ENCODE data around the gene MYO10.

The MYO10 gene

DNA sequence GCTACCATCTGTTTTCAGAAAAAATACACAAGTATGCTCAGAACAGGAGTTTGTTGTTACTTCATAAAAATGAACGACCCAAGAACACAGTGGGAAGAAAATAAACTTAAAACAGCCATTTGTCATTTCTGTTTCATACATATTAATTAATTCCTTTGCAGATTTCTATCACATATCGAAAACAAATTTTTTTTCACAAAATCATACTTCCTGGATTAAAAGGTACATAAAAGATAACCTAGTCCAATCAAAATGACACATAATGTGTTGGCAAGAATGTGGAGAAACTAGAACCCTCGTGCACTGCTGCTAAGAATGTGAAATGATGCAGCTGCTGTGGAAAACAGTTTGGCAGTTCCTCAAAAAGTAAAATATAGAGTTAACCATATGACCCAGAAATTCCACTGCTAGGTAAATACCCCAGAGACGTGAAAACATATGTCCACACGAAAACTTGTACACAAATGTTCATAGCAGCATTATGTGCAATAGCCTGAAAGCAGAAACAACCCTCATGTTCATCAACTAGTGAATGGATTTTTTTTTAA lies 46.0 kb downstream of the MYO10 start:
- ATAC-seq: 0 out of 3 replicates have a peak, but pooled peaks have one; percentile 3
- TF ChIP-seq ESRRG (CRISPR knock-in tag; IDR thresholded peaks at IDR 0.05) (no peak), ZNF565 (CRISPR knock-in tag; conservative IDR thresholded peaks at IDR 0.05; ENCODE audit: low read depth) (no peak), SNAI2 (CRISPR knock-in tag; IDR thresholded peaks at IDR 0.05) (no peak), ISL1 (CRISPR knock-in tag; IDR thresholded peaks at IDR 0.05) (no peak)
- TF ChIP-seq, protein P1, sequence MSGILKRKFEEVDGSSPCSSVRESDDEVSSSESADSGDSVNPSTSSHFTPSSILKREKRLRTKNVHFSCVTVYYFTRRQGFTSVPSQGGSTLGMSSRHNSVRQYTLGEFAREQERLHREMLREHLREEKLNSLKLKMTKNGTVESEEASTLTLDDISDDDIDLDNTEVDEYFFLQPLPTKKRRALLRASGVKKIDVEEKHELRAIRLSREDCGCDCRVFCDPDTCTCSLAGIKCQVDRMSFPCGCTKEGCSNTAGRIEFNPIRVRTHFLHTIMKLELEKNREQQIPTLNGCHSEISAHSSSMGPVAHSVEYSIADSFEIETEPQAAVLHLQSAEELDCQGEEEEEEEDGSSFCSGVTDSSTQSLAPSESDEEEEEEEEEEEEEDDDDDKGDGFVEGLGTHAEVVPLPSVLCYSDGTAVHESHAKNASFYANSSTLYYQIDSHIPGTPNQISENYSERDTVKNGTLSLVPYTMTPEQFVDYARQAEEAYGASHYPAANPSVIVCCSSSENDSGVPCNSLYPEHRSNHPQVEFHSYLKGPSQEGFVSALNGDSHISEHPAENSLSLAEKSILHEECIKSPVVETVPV (CRISPR knock-in tag; IDR thresholded peaks at IDR 0.05): no peak

DNA sequence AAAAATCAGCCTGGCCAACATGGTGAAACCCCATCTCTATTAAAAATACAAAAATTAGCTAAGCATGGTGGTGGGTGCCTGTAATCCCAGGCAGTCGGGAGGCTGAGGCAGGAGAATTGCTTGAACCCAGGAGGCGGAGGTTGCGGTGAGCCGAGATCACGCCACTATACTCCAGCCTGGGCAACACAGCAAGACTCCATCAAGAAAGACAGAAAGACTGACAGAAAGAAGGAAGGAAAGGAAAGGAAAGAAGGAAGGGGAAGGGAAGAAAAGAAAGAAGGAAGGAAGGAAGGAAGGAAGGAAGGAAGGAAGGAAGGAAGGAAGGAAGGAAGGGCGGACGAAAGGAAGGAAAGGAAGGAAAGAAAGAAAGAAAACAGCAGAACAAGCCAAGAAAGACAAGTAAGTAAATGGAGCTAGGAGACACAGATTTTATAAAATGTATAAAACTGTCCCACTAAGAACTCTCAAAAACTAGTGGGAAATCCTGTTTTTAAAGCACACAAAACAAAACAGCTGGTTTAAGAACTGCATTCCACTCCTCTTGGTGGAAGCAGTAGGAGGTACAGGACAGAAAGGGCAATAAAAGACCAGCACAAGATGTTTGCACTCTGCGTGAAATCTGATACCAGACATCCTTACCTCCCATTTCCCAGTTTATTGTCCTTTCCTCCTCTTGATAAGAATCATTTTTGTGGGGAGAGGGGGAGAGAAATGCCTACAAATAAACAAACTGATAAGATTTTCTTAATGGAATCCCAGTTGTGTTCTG lies 46.7 kb downstream of the MYO10 start:
- TF ChIP-seq TCF4 (CRISPR knock-in tag; IDR thresholded peaks at IDR 0.05; ENCODE audit: borderline replicate concordance): peak; percentile 75; the same call in 1 of the 2 replicates
- no peak for TF ChIP-seq OSR1 (CRISPR knock-in tag; IDR thresholded peaks at IDR 0.05)
- ATAC-seq: peak; percentile 54

DNA sequence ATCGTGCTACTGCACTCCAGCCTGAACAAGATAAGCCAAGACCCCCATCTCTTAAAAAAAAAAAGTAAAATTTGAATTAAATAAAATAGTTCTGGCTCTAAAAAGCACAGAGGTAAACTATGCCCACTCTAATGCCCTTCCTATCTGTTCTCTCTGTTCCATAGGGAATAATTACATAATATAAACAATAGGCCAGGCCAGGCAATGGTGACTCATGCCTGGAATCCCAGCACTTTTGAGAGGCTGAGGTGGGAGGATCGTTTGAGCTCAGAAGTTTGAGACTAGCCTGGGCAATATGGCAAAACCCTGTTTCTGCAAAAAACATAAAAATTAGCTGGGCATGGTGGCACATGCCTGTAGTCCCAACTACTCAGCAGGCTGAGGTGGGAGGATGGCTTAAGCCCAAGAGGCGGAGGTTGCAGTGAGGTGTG lies 47.4 kb downstream of the MYO10 start:
- TF ChIP-seq CSDC2 (CRISPR knock-in tag; IDR thresholded peaks at IDR 0.05) (no peak), ESRRG (CRISPR knock-in tag; IDR thresholded peaks at IDR 0.05) (no peak), PPARA (CRISPR knock-in tag; IDR thresholded peaks at IDR 0.05; ENCODE audit: borderline replicate concordance) (no peak), ARNTL (CRISPR knock-in tag; IDR thresholded peaks at IDR 0.05; ENCODE audit: borderline replicate concordance, low read depth) (no peak), SNAI2 (CRISPR knock-in tag; IDR thresholded peaks at IDR 0.05) (no peak), GLIS3 (CRISPR knock-in tag; IDR thresholded peaks at IDR 0.05) (no peak), BACH2 (CRISPR knock-in tag; IDR thresholded peaks at IDR 0.05; ENCODE audit: borderline replicate concordance) (no peak), RARB (CRISPR knock-in tag; IDR thresholded peaks at IDR 0.05) (no peak)
- TF ChIP-seq, protein P2, sequence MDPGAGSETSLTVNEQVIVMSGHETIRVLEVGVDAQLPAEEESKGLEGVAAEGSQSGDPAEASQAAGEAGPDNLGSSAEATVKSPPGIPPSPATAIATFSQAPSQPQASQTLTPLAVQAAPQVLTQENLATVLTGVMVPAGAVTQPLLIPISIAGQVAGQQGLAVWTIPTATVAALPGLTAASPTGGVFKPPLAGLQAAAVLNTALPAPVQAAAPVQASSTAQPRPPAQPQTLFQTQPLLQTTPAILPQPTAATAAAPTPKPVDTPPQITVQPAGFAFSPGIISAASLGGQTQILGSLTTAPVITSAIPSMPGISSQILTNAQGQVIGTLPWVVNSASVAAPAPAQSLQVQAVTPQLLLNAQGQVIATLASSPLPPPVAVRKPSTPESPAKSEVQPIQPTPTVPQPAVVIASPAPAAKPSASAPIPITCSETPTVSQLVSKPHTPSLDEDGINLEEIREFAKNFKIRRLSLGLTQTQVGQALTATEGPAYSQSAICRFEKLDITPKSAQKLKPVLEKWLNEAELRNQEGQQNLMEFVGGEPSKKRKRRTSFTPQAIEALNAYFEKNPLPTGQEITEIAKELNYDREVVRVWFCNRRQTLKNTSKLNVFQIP (CRISPR knock-in tag; IDR thresholded peaks at IDR 0.05; ENCODE audit: borderline replicate concordance, low read depth): no peak
- TF ChIP-seq, protein P3, sequence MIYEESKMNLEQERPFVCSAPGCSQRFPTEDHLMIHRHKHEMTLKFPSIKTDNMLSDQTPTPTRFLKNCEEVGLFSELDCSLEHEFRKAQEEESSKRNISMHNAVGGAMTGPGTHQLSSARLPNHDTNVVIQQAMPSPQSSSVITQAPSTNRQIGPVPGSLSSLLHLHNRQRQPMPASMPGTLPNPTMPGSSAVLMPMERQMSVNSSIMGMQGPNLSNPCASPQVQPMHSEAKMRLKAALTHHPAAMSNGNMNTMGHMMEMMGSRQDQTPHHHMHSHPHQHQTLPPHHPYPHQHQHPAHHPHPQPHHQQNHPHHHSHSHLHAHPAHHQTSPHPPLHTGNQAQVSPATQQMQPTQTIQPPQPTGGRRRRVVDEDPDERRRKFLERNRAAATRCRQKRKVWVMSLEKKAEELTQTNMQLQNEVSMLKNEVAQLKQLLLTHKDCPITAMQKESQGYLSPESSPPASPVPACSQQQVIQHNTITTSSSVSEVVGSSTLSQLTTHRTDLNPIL (CRISPR knock-in tag; IDR thresholded peaks at IDR 0.05; ENCODE audit: low read depth): no peak
- TF ChIP-seq, protein P1 (CRISPR knock-in tag; IDR thresholded peaks at IDR 0.05): no peak
- ATAC-seq: peak; percentile 70

DNA sequence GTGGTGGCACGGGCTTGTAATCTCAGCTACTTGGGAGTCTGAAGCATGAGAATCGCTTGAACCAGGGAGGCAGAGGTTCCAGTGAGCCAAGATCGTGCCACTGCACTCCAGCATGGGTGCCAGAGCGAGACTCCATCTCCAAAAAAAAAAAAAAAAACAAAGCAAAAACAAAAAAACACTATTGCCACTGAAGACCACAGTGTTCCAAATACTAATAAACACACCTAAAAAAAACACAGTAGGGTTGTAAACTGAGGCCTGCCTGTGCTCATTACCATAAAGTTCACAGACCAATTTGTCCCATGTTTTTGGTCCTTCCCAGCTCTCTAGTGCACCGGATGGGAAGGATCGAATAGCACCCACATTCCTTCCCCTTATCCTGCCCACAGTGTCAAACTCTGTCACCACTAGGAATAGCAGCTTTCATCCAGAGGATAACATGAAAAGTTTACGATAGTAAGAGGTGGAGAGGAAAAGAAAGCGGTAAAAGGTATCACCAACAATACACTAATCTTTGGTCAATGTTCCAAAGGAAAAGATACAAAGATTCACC lies 49.2 kb downstream of the MYO10 start:
- ATAC-seq: no peak
- TF ChIP-seq BACH2 (CRISPR knock-in tag; IDR thresholded peaks at IDR 0.05; ENCODE audit: borderline replicate concordance) (no peak), ZFP30 (CRISPR knock-in tag; IDR thresholded peaks at IDR 0.05) (no peak), ZFP3 (CRISPR knock-in tag; IDR thresholded peaks at IDR 0.05) (no peak), ZNF8 (CRISPR knock-in tag; IDR thresholded peaks at IDR 0.05) (no peak), ESRRG (CRISPR knock-in tag; IDR thresholded peaks at IDR 0.05) (no peak), GLIS3 (CRISPR knock-in tag; IDR thresholded peaks at IDR 0.05) (no peak), ZNF70 (CRISPR knock-in tag; IDR thresholded peaks at IDR 0.05) (no peak)
- TF ChIP-seq, protein P4, sequence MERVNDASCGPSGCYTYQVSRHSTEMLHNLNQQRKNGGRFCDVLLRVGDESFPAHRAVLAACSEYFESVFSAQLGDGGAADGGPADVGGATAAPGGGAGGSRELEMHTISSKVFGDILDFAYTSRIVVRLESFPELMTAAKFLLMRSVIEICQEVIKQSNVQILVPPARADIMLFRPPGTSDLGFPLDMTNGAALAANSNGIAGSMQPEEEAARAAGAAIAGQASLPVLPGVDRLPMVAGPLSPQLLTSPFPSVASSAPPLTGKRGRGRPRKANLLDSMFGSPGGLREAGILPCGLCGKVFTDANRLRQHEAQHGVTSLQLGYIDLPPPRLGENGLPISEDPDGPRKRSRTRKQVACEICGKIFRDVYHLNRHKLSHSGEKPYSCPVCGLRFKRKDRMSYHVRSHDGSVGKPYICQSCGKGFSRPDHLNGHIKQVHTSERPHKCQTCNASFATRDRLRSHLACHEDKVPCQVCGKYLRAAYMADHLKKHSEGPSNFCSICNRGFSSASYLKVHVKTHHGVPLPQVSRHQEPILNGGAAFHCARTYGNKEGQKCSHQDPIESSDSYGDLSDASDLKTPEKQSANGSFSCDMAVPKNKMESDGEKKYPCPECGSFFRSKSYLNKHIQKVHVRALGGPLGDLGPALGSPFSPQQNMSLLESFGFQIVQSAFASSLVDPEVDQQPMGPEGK (CRISPR knock-in tag; IDR thresholded peaks at IDR 0.05; ENCODE audit: borderline replicate concordance): no peak
- TF ChIP-seq, protein P2 (CRISPR knock-in tag; IDR thresholded peaks at IDR 0.05; ENCODE audit: borderline replicate concordance, low read depth): no peak
- TF ChIP-seq, protein P5, sequence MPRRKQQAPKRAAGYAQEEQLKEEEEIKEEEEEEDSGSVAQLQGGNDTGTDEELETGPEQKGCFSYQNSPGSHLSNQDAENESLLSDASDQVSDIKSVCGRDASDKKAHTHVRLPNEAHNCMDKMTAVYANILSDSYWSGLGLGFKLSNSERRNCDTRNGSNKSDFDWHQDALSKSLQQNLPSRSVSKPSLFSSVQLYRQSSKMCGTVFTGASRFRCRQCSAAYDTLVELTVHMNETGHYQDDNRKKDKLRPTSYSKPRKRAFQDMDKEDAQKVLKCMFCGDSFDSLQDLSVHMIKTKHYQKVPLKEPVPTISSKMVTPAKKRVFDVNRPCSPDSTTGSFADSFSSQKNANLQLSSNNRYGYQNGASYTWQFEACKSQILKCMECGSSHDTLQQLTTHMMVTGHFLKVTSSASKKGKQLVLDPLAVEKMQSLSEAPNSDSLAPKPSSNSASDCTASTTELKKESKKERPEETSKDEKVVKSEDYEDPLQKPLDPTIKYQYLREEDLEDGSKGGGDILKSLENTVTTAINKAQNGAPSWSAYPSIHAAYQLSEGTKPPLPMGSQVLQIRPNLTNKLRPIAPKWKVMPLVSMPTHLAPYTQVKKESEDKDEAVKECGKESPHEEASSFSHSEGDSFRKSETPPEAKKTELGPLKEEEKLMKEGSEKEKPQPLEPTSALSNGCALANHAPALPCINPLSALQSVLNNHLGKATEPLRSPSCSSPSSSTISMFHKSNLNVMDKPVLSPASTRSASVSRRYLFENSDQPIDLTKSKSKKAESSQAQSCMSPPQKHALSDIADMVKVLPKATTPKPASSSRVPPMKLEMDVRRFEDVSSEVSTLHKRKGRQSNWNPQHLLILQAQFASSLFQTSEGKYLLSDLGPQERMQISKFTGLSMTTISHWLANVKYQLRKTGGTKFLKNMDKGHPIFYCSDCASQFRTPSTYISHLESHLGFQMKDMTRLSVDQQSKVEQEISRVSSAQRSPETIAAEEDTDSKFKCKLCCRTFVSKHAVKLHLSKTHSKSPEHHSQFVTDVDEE (CRISPR knock-in tag; IDR thresholded peaks at IDR 0.05): no peak
